Transverse colon (tissue), 3 donors: ENCODE measurements around the gene NFIA.

Experiments
- CTCF ChIP-seq, 5 experiments: fragments of 200-600 bp in 3 of 5; fragments of 450-650 bp in 2 of 5; sonication (generic) in 3 of 5; IDR thresholded peaks; 1 replicate in 2 of 5; 2 replicates in 3 of 5; pipeline ENCODE4 v1.5.1; 2016 to 2017; ENCODE audit warnings: antibody characterized with exemption in 5 of 5, inconsistent platforms in 3 of 5, mild to moderate bottlenecking in 2 of 5, moderate library complexity in 1 of 5
- EP300 ChIP-seq: sonication (generic); formaldehyde crosslinking; IDR thresholded peaks from one replicate; pipeline ENCODE4 v1.6.1; 2017; ENCODE audit warnings: antibody characterized with exemption, low read depth
- POLR2A ChIP-seq: fragments of 450-650 bp; IDR thresholded peaks from one replicate; pipeline ENCODE4 v1.6.1; 2016; ENCODE audit warnings: antibody characterized with exemption, mild to moderate bottlenecking, moderate library complexity

GRCh38 chr1:61240878-61241277 lies 158.5 kb downstream of the NFIA start:
- no peak for TF ChIP-seq EP300
- no peak for TF ChIP-seq POLR2A
- TF ChIP-seq CTCF (IDR thresholded peaks at IDR 0.05) = no peak
